ENCODE measurements around the gene LUC7L. TPM values are rescaled to one million over a fixed set of nuclear protein-coding genes. Genes with fewer than 3 reads are reported as not detected.
A peak's percentile ranks its signal among the peaks of the same experiment; 100 is the strongest.

The LUC7L gene
- total and polyA plus RNA-seq, 2 of the 8 experiments (the other 6 are each of a cell fraction or from before 2014, with no cell fraction given) = 49.7 to 129 TPM

GRCh38 chr16:159136-159849 is 70.0 kb downstream of the LUC7L start:
- Histone ChIP-seq H3K4ac (replicated peaks; ENCODE audit: insufficient read length, low read depth, low read length) (no peak overlapping the region), H3K9me3 (ENCODE audit: insufficient read depth in 2 of 2, low read depth in 1 of 2, low read length in 1 of 2) (no peaks in the 10 kb centered on the region), H4K20me1 (replicated peaks in 1 of 2; ENCODE audit: control insufficient read depth in 1 of 2, insufficient read depth in 2 of 2, low read length in 2 of 2) (no peaks in the 10 kb centered on the region), H3K23me2 (ENCODE audit: low read depth, low read length) (peaks cover 6% of the 10 kb centered on the region; the same call in 1 of the 2 replicates), H3K79me1 (ENCODE audit: low read depth, low read length) (no peaks in the 10 kb centered on the region), H4K8ac (ENCODE audit: extremely low read depth, insufficient read depth, low read length) (0 out of 2 replicates have a peak overlapping the region, but pooled peaks have one; percentile 21), H2AK5ac (ENCODE audit: low read depth, low read length) (no peak overlapping the region), H3K4me2 (ENCODE audit: insufficient read depth in 1 of 2, low read depth in 2 of 2, low read length in 2 of 2) (no peak overlapping the region), H4K5ac (ENCODE audit: insufficient read length, low read depth, low read length) (no peak overlapping the region), H2AFZ (ENCODE audit: low read length) (no peak overlapping the region), H3K56ac (replicated peaks; ENCODE audit: insufficient read length, low read depth, low read length) (no peak overlapping the region), H2BK15ac (ENCODE audit: low read length) (no peak overlapping the region), H2BK12ac (ENCODE audit: low read depth, low read length) (peak overlapping the region; percentile 50; the same call in 1 of the 2 replicates), H2BK20ac (ENCODE audit: low read length) (no peak overlapping the region), H3K23ac (ENCODE audit: insufficient read length) (no peak overlapping the region), H2BK120ac (replicated peaks; ENCODE audit: low read depth, low read length) (no peak overlapping the region), H2BK5ac (ENCODE audit: low read depth, low read length) (no peak overlapping the region), H3K4me3 (ENCODE audit: extremely low read depth in 1 of 4, insufficient read depth in 2 of 4, low read depth in 3 of 4, low read length in 4 of 4) (no peak overlapping the region), H3K18ac (ENCODE audit: extremely low read depth, low read length) (no peak overlapping the region), H3K4me1 (replicated peaks in 1 of 4; ENCODE audit: control insufficient read depth in 3 of 4, insufficient read depth in 4 of 4, low read length in 3 of 4) (peaks cover 0 to 2% (median 0%) of the 10 kb centered on the region in 4 experiments; a peak in 2 of 7 replicates), H3K14ac (ENCODE audit: insufficient read length) (no peak overlapping the region), H3K27ac (ENCODE audit: low read depth, low read length) (no peak overlapping the region), H3K36me3 (ENCODE audit: control insufficient read depth in 2 of 4, insufficient read depth in 4 of 4, low read length in 3 of 4) (no peaks in the 10 kb centered on the region), H3K79me2 (ENCODE audit: control insufficient read depth in 1 of 2, insufficient read depth in 2 of 2, low read length in 2 of 2) (no peaks in the 10 kb centered on the region), H4K91ac (replicated peaks; ENCODE audit: insufficient read length, low read length) (no peak overlapping the region), H3K9ac (replicated peaks in 1 of 4; ENCODE audit: extremely low read depth in 1 of 4, low read depth in 3 of 4, low read length in 3 of 4) (no peak overlapping the region), H3K27me3 (replicated peaks in 1 of 4; ENCODE audit: control insufficient read depth in 3 of 4, extremely low read depth in 1 of 4, insufficient read depth in 3 of 4, low read length in 3 of 4) (peaks cover 2 to 33% (median 28%) of the 10 kb centered on the region in 4 experiments)
- ChIA-PET POLR2A (ENCODE audit: partially characterized antibody) (no interaction called here), CTCF (ENCODE audit: partially characterized antibody) (interaction anchor here (0.8 to 1.6 kb wide), 3 partner anchors 9 to 41 kb away, joined by 3 to 6 read pairs (median 3); no protein-coding TSS in a partner anchor)
- FAIRE-seq (no peak), DNase-seq (ENCODE audit: low read depth in 1 of 2, low spot score in 2 of 2) (no peak)
- 67% methylated on average over 6 of the region's 6 CpGs; no CpG with 5 or more reads in 1 of the 2 experiments for WGBS, 2 experiments (ENCODE audit: extremely low coverage in 1 of 2, insufficient coverage in 1 of 2, insufficient read length in 1 of 2, insufficient replicate concordance in 2 of 2, low coverage in 1 of 2, low lambda C conversion rate in 2 of 2, missing lambda C conversion rate in 1 of 2)
- TF ChIP-seq CBX5 (IDR thresholded peaks at IDR 0.05; ENCODE audit: low read depth, low read length) = no peak
- no peak for TF ChIP-seq SP2 (IDR thresholded peaks at IDR 0.05; ENCODE audit: low read length)
- no peak for TF ChIP-seq RXRA (IDR thresholded peaks at IDR 0.05; ENCODE audit: insufficient read depth, low read depth, low read length)
- no peak for TF ChIP-seq ASH2L (IDR thresholded peaks at IDR 0.05; ENCODE audit: low read length)
- no peak for TF ChIP-seq BRCA1 (IDR thresholded peaks at IDR 0.05; ENCODE audit: low read depth, low read length)
- no peak for TF ChIP-seq TBP (IDR thresholded peaks at IDR 0.05; ENCODE audit: low read depth, low read length)
- TF ChIP-seq POLR2AphosphoS5 (IDR thresholded peaks at IDR 0.05; ENCODE audit: low read depth, low read length) = no peak
- TF ChIP-seq HDAC2 (IDR thresholded peaks at IDR 0.05; ENCODE audit: borderline replicate concordance in 1 of 2, low read depth in 2 of 2, low read length in 2 of 2) = no peak
- TF ChIP-seq MAX (IDR thresholded peaks at IDR 0.05) = no peak
- TF ChIP-seq RFX5 (IDR thresholded peaks at IDR 0.05; ENCODE audit: borderline replicate concordance, low read depth, low read length) = no peak
- no peak for TF ChIP-seq FOSL1 (IDR thresholded peaks at IDR 0.05; ENCODE audit: insufficient read depth, low read depth, low read length)
- TF ChIP-seq CHD2 (IDR thresholded peaks at IDR 0.05; ENCODE audit: low read length) = no peak
- TF ChIP-seq SIN3A (conservative IDR thresholded peaks at IDR 0.05 in 1 of 2, IDR thresholded peaks at IDR 0.05 in 1 of 2; ENCODE audit: low read depth in 1 of 2, low read length in 2 of 2) = no peak
